ENCODE data around the gene SLC22A12.

DNA sequence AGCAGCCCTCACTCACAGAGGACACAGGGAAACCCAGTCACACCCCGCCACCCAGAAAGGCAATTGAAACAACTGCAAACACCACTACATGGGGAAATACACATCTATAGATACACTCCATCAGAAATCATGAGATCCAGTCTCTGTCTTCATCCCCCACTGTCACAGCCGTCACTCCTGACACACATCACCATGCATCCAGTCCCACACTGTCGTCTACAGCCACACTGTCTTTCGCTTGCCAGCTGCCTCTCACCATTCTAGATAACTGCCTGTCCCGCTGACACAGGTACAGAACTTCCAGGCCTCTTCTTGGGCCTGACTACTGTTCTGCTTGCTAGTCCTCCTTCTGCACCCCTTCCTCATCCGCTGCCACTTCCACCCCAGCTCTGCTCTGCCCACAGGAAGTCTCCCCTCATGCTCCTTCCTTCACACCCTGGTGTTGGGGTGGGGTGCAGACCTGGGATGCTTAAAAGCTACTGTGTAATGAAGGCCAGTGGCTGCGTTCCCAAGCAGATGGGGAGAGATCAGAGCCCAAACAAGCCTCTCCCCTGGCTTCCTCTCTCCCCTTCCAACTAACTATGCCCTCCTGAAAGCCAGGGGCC lies 42.6 kb downstream of the SLC22A12 start:
- TF ChIP-seq POLR2A (IDR thresholded peaks at IDR 0.05; ENCODE audit: low read length) = no peak
- TF ChIP-seq GATA1 (IDR thresholded peaks at IDR 0.05; ENCODE audit: low read depth, low read length) = no peak

All from erythroblast (primary cell).